Body of pancreas (tissue), 4 donors: Measurements from ENCODE around the gene ENTPD2. TPM values are rescaled to one million over a fixed set of nuclear protein-coding genes. Genes with fewer than 3 reads are reported as not detected.
A peak's percentile ranks its signal among the peaks of the same experiment; 100 is the strongest.

Source experiments
- ATAC-seq: fragments of 150-250 bp; one replicate; pipeline ENCODE4 v1.9.1; 2016
- DNase-seq, 4 donors: peaks; one replicate each; pipeline ENCODE4 v3.0.0-alpha.2; 2019
- H3K27ac ChIP-seq, 4 donors: fragments of 200-600 bp; sonication (generic); 1 replicate in 3 of 4; 2 replicates in 1 of 4; pipeline versions ENCODE4 v1.5.1 to v1.6.1; 2016 to 2019; ENCODE audit warnings: mild to moderate bottlenecking in 1 of 4, mixed read lengths in 1 of 4, moderate library complexity in 1 of 4
- H3K27me3 ChIP-seq, 2 donors: fragments of 200-600 bp; sonication (generic); one replicate each; pipeline ENCODE4 v1.6.0; 2016; ENCODE audit warnings: mild to moderate bottlenecking in 1 of 2
- H3K36me3 ChIP-seq, 2 donors: fragments of 200-600 bp; sonication (generic); replicated peaks in 1 of 2; 2 replicates each; pipeline ENCODE4 v1.5.1; 2016; ENCODE audit warnings: low read depth in 2 of 2; ENCODE audit not compliant: insufficient read depth in 1 of 2
- H3K4me1 ChIP-seq: fragments of 200-600 bp; sonication (generic); one replicate; pipeline ENCODE4 v1.6.0; 2016
- H3K4me3 ChIP-seq, 2 donors: fragments of 200-600 bp; sonication (generic); 1 replicate in 1 of 2; 2 replicates in 1 of 2; pipeline ENCODE4 v1.5.1; 2016 to 2019
- H3K9me3 ChIP-seq, 3 donors: fragments of 200-600 bp; sonication (generic); 1 replicate in 2 of 3; 2 replicates in 1 of 3; pipeline ENCODE4 v1.5.1; 2016
- POLR2A ChIP-seq, 3 donors: fragments of 450-650 bp; IDR thresholded peaks; one replicate each; pipeline ENCODE4 v1.6.1; 2016; ENCODE audit warnings: antibody characterized with exemption in 3 of 3, mild to moderate bottlenecking in 2 of 3
- whole genome bisulfite sequencing, 2 donors: methylation state at CpG; one replicate each; pipeline ENCODE4 v1.1.5; 2017; 5-methylcytosine and 5-hydroxymethylcytosine counted together
- intact Hi-C: fragments of 100-400 bp; cut with DNase I; formaldehyde crosslinking; loops from one replicate; pipeline ENCODE4 v1.15.1; 2023
- total RNA-seq, 2 donors: library from RNA; depleted of rRNA; stranded (reverse); fragments of >200 nt; gene quantifications; one replicate each; pipeline ENCODE4 v1.1.0, GENCODE V29; 2016
- TF ChIP-seq, protein P1 (sequence below), 7 experiments: fragments of 450-650 bp in 4 of 7; fragments of 200-600 bp in 3 of 7; sonication (generic) in 3 of 7; IDR thresholded peaks; one replicate each; pipeline ENCODE4 v1.5.1; 2016 to 2019; ENCODE audit warnings: antibody characterized with exemption in 7 of 7

Gene ENTPD2
- 1 to 10 TPM; 1.3 to 1.6 TPM for total RNA-seq

DNA sequence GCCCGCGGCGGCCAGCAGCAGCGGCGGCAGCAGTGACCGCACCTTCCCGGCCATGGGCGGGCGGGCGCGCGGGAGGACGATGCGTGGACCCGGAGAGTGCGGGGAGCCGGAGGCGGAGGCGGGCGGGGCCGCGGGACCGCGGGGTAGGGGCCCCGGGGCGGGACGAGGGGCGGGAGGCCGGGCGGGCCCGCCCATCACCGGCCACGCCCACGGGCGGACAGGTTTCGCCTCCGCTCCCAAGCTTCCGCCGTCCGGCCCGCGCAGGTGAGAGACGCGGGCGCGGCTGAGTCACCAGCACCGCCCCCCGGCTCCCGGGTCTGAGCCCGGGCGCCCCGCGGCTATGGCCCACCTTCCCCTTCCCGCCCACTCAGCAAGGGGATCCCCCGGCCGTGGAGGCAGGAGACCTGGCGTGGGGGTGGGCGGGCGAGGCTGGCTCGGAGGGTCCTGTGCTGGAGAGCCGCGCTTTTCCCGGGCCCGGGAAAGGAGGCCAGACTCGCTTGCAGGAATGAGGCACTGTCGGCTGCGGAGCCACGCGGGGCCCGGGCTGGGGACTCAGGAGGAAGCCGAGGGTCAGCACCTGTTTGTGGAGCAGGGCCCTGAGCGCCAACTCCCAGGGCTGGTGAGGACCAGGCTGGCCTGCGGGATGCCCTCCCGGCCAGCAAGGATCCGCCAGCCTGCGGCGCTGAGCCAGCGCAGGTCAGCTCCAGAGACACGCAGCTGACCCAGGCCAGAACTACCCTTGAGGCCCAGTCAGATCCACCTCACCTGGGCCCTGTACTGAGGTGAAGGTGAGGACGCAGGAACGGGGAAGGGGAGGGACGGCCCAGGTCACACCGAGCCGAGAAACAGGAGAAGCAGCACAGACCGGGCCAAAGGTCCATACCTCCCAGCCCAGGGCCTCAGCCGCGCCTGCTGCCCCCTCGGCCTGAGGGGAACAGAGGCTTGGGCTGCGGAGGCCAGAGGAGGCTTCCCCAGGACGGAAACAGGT, at the start of gene ENTPD2:
ENTPD2 (minus strand) TSS at position 118 of the 988 bp plus-strand sequence; CDS start at position 54, 64 bp downstream.
- WGBS, 2 donors, result 15 to 69% methylated on average over 17 to 87 of the region's 90 CpGs
- TF ChIP-seq POLR2A (IDR thresholded peaks at IDR 0.05), result peak; percentile 40 to 61 (median 54)
- TF ChIP-seq, protein P1, sequence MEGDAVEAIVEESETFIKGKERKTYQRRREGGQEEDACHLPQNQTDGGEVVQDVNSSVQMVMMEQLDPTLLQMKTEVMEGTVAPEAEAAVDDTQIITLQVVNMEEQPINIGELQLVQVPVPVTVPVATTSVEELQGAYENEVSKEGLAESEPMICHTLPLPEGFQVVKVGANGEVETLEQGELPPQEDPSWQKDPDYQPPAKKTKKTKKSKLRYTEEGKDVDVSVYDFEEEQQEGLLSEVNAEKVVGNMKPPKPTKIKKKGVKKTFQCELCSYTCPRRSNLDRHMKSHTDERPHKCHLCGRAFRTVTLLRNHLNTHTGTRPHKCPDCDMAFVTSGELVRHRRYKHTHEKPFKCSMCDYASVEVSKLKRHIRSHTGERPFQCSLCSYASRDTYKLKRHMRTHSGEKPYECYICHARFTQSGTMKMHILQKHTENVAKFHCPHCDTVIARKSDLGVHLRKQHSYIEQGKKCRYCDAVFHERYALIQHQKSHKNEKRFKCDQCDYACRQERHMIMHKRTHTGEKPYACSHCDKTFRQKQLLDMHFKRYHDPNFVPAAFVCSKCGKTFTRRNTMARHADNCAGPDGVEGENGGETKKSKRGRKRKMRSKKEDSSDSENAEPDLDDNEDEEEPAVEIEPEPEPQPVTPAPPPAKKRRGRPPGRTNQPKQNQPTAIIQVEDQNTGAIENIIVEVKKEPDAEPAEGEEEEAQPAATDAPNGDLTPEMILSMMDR (IDR thresholded peaks at IDR 0.05), result no peak
- H3K27me3 ChIP-seq, result no peaks in the 10 kb centered on the region

DNA sequence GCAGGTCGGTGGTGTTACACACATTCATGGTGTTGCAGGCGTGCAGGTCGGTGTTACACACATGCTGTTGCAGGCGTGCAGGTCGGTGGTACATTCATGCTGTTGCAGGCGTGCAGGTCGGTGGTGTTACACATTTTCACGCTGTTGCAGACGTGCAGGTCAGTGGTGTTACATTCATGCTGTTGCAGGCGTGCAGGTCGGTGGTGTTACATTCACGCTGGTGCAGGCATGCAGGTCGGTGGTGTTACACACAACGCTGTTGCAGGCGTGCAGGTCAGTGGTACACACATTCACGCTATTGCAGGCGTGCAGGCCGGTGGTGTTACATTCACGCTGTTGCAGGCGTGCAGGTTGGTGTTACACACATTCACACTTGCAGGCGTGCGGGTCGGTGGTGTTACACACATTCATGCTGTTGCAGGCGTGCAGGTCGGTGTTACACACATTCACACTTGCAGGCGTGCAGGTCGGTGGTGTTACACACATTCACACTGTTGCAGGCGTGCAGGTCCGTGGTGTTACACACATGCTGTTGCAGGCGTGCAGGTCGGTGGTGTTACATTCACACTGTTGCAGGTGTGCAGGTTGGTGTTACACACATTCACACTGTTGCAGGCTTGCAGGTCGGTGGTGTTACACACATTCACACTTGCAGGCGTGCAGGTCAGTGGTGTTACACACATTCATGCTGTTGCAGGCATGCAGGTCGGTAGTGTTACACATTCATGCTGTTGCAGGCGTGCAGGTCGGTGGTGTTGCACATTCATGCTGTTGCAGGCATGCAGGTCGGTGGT, 49.5 kb upstream of the ENTPD2 start:
- H3K9me3 ChIP-seq, result no peaks in the 10 kb centered on the region
- no peaks in the 10 kb centered on the region for H3K27me3 ChIP-seq
- TF ChIP-seq POLR2A (IDR thresholded peaks at IDR 0.05), result no peak
- TF ChIP-seq, protein P1 (IDR thresholded peaks at IDR 0.05), result no peak
- 87 to 90% methylated on average over 34 to 37 of the region's 37 CpGs for WGBS, 2 donors
- no peak for DNase-seq
- peaks cover 9 to 30% of the 10 kb centered on the region in 2 donors for H3K36me3 ChIP-seq
- H3K4me1 ChIP-seq, result no peaks in the 10 kb centered on the region
- ATAC-seq, result no peak
- no peak overlapping the region for H3K27ac ChIP-seq
- H3K4me3 ChIP-seq, result no peak overlapping the region
- intact Hi-C loops, result no loop called here

More for the DNA sequence above, at the start of gene ENTPD2:
- DNase-seq (peak; percentile 80 to 89 (median 86)), ATAC-seq (peak; percentile 78)
- H3K4me3 ChIP-seq, result peak within 1 kb of the TSS in 1 of 2 donors; percentile 1
- intact Hi-C loops, result no loop called here
- H3K9me3 ChIP-seq, result no peaks in the 10 kb centered on the region
- H3K4me1 ChIP-seq, result peaks cover 40% of the 10 kb centered on the region
- H3K36me3 ChIP-seq, result no peaks in the 10 kb centered on the region
- H3K27ac ChIP-seq, result peak within 1 kb of the TSS; percentile 68 to 81 (median 72)

DNA sequence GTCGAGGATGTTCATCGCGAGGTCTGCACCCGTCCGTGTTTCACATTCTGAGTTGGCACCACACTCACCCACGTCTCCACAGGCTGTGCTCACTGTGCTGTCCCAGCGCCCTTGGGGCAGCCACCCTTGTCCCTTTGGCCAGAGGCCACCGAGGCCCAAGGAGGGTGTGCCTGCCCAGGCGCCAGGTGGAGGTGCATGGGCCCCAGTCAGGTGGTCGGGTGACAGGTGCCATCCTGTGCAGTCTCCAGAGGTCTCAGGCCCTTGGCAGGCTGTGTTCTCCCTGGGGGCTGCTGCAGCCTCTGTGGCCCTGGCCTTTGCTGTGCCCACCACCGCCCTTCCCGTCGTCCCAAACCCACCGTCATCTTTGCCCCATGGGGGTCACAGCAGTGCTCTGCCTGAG, 45.4 kb upstream of the ENTPD2 start:
- Histone ChIP-seq H3K4me3 (no peak overlapping the region), H3K4me1 (no peaks in the 10 kb centered on the region), H3K9me3 (no peaks in the 10 kb centered on the region), H3K27me3 (no peaks in the 10 kb centered on the region), H3K36me3 (peaks cover 9 to 30% of the 10 kb centered on the region in 2 donors), H3K27ac (no peak overlapping the region)
- TF ChIP-seq POLR2A (IDR thresholded peaks at IDR 0.05), result no peak
- TF ChIP-seq, protein P1 (IDR thresholded peaks at IDR 0.05), result no peak
- intact Hi-C loops, result no loop called here
- 86 to 88% methylated on average over 13 of the region's 14 CpGs for WGBS, 2 donors
- ATAC-seq, result no peak
- no peak for DNase-seq

DNA sequence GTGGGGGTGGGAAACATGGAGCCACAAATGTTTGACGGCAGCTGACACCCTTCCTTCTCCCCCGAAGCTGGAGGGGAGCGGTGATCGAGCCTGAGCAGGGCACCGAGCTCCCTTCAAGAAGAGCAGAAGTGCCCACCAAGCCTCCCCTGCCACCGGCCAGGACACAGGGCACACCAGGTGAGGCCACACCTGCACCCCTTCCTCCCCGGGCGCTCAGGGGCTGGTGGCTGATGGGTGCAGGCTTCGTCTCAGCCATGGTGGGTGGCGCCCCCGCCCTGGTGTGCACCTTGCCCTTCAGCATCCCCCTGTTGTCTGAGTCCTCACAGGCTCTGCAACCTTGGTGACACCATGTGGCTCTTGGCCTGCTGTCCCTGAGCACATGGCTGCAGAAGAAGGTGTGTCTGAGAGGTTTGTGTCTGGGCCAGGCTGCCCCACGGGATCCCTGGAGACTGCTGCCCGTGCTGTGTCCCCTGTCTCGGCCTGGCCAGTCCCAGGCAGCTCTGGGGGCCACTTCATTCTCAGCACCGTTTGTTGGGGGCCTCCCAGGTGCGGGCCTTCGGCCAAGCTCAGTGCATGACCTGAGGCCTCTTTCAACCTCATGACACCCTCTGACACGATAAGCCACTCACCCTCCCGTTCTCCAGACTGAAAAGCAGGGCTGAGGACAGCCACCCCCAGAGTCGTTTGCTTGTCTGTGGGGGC, 44.1 kb upstream of the ENTPD2 start:
- H3K36me3 ChIP-seq, result peaks cover 9 to 21% of the 10 kb centered on the region in 2 donors
- DNase-seq (no peak), ATAC-seq (no peak)
- H3K4me1 ChIP-seq, result no peaks in the 10 kb centered on the region
- 86 to 90% methylated on average over 5 to 20 of the region's 20 CpGs for WGBS, 2 donors
- H3K4me3 ChIP-seq, result no peak overlapping the region
- H3K27ac ChIP-seq, result no peak overlapping the region
- intact Hi-C loops, result no loop called here
- no peaks in the 10 kb centered on the region for H3K27me3 ChIP-seq
- no peaks in the 10 kb centered on the region for H3K9me3 ChIP-seq
- TF ChIP-seq, protein P1 (IDR thresholded peaks at IDR 0.05), result no peak
- TF ChIP-seq POLR2A (IDR thresholded peaks at IDR 0.05), result no peak
